ENCODE results near the gene CD4.

GRCh38 chr12:6851921-6852650 lies 62.8 kb downstream of the CD4 start, which contains the start of gene USP5:
- TF ChIP-seq, protein P1, sequence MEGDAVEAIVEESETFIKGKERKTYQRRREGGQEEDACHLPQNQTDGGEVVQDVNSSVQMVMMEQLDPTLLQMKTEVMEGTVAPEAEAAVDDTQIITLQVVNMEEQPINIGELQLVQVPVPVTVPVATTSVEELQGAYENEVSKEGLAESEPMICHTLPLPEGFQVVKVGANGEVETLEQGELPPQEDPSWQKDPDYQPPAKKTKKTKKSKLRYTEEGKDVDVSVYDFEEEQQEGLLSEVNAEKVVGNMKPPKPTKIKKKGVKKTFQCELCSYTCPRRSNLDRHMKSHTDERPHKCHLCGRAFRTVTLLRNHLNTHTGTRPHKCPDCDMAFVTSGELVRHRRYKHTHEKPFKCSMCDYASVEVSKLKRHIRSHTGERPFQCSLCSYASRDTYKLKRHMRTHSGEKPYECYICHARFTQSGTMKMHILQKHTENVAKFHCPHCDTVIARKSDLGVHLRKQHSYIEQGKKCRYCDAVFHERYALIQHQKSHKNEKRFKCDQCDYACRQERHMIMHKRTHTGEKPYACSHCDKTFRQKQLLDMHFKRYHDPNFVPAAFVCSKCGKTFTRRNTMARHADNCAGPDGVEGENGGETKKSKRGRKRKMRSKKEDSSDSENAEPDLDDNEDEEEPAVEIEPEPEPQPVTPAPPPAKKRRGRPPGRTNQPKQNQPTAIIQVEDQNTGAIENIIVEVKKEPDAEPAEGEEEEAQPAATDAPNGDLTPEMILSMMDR (IDR thresholded peaks at IDR 0.05), result peak in 2 of 4 experiments; percentile 41 to 42
- peak; percentile 23 for TF ChIP-seq POLR2A (IDR thresholded peaks at IDR 0.05)
